HL-60/S4 treated with phorbol 12-myristate 13-acetate at 8.2 ng/mL for 4 days and 3 days (cell line): ENCODE measurements around the gene MAP10.

Experiments used
- in situ Hi-C: fragments of 300-500 bp; cut with MboI; formaldehyde crosslinking; loops from 2 replicates; pipeline ENCODE4 v1.15.0; 2022; ENCODE audit warnings: low sequenced_read_pairs

MAP10 gene

DNA sequence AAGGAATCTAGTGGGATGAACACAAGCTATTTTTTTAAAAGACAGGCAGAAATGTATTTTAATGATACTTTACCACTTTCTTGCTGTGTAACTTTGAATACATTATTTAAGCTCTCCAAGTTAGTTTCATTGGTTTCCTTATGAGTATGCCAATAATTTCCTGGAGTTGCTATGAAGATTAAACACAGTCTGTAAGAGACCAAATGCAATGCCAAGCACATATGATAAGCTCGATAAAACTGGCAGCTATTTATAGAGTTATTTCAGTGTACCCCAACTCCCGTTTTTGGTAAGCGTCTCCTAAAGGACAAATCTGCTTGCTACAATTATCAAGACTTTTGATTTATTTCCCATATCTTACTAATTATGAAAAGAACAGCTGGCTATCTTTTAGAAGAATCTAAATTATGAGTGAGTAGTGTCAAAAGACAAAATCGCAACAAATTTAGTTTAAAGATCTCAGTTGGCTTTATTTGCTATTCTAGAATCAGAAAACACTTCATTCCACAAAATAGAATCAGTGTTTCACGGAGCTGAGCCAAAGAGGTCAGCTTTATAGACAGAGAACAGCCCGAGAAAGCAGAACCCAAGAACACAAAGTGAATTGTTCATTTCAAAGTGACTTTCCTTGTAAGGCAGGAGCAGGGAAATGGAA is 7.2 kb upstream of the MAP10 start:
- in situ Hi-C loops, result no loop called here

DNA sequence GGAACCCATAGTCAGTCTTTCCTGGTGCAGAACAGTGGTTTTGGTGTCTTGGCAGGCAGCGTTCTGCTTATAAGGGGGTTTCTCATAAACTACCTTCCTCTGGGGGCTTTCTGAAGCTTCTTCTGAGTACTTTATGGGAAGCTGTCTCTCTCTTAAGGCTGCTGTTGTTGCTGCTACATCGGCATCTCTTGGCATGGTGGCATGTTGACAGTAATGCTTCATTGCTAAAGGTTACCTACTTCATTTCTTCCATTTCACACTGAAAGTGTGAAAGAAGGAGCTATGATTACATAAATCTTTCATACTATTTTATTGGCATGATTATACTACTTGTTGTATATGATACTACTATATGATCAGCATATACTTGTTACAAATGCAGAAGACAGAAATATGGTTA is 6.3 kb upstream of the MAP10 start:
- in situ Hi-C loops, result no loop called here

DNA sequence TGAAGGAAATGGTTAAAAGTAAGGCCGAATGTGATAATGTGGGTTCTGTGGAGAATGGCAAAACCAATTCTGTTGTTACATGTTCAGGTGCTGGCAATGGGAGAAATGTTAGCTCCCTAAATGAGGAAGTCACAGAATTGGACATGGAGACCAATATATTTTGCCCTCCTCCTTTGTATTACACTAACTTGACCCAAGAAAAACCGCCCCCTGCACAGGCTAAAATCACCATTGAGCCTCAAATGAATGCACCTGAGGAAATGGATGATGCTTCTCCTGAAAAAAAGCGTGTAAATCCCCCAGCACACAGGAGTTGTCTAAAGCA is 932 bp downstream of the MAP10 start:
- in situ Hi-C loops, result no loop called here

DNA sequence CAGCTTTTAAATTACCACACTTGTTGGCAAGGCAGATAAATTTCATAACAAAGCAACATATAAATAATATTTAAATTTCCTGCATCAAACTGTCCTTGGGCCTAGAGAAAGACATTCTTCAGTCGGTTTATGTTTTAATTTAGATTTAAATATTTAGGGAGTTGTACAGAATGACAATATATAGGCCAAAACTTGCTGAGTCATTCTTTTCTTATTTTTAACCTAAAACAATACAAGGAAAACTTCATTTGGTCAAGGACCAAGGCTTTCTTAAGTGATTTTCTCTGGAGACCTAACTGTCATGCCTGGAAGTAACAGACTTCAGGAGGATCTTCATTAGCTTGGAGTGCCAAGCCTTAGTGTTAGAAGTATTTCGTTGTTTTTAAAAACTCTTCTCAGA is 5.6 kb downstream of the MAP10 start:
- in situ Hi-C loops, result no loop called here

DNA sequence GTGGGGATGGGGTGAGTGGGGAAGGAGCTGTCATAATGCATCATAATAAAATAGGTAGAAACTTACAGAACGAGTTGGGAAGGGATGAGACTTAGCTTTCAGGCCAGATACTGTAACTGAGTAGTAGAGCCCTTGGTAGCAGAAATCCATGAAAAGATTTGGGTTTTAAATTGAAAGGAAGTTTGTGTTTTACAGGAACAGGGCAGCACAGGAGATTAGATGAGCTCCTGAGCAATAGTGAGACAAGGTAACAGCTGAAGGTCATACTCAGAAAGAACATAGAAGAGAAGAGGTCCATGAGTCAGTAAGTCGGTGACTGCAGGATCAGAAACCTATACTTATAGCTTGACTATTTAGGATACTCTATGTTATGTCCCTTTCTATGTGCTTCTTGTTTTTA is 7.3 kb downstream of the MAP10 start:
- in situ Hi-C loops, result no loop called here

DNA sequence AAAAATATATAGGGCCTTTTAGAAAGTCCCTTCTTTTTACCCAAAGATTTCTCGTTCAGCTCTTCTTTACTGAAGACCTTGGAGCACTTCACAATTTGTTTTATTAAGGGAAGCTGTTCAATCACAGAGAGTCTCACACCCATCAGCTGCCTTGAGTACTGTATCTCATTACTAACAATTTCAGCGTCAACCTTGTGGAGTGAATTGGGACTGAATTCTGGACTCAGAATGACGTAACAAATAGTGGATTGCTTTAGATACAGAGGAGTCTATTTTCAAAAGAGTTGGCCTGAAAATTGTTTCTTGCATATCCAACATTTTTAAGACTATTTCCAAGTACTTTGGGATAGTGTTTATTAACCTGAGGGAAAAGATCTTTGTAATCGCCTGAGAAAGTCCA is 7.9 kb downstream of the MAP10 start:
- in situ Hi-C loops, result no loop called here

DNA sequence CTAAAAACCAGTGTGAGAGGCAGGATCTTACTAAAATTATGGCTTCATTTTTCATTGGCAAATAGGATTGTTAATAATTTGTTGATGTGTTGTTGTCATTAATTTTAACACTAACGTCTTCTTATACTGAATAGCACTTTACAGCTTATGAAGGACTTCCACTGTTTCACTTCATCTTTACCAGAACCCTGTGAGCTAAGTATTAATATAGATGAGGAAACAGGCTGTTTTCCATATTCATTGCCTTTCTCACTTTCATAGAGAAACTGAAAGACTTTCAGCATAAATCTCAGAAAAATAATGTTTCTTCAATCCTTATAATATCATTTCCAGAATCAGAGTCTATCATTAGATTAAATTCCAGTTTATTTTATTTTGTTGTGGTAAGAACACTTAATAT is 8.5 kb downstream of the MAP10 start:
- in situ Hi-C loops, result no loop called here

DNA sequence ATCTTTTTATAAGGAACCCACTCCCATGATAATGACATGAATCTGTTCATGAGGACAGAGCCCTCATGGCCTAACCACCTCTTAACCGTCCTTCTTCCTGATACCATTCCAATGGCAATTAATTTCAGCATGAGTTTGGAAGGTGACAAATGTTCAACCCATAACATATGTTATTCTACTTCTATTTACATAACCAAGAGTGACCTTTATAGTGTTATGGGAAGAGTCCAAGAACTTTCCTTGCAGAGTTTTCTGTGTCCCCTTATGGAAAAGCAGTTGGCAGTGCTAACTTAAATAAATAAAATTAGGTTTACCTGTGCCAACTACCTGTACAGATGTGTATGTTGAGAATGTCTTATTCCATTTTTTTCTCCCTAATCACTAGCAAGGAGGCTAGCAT is 11.1 kb downstream of the MAP10 start:
- in situ Hi-C loops, result no loop called here

DNA sequence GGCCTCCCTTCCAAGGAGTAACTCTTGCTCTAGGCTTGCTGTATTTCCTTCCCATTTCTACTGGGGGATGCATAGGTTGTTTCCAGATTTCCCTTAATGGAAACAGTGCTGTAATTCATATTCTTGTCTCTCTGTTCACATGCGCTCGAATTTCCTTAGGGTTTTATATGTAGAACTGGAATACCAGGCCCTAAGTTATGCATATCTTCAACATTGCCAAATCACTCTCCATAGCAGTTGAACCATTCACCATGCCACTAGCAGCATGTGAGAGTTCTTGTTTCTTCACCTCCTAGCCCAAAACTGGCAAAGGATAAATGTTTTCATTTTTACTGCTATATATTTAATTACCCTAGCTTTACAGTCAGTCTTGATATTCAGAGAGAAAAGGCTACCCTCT is 12.8 kb downstream of the MAP10 start:
- in situ Hi-C loops, result no loop called here

DNA sequence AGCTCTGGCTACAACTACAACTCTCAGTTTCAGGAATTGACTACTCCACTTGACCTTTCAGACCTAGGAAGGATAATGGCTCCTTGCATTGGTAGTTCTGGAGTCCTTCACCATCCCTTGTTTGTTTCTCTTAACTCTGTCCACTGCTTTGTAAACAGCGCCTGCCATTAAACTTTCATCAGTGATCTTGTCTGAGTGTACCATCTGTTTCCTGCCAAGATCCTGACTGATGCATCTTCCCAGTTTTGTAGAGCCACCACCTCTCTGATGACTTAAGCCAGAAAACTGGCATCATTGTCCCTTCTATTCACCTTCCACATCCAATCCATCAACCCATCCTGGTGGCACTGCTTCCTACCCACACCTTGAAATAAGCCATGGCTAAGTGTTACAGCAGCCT is 15.2 kb downstream of the MAP10 start:
- in situ Hi-C loops, result no loop called here

DNA sequence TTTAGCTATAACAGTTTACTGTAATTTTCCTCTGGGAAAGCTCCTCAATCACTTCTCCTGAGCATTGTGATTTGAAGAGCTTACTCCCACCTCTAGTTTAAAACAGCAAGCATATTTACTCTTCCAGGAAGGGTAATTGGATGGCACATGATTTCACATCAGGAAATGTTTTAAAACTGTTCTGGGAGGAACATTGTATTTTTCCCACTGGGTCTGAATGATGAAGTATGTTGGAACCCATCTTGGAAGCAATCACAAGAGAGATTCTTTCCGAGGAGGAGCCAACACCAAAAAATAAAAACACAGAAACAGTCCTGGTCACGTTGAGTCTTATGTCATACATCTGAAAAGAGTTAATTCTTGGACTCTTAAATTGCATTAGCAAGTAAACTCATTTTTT is 17.3 kb downstream of the MAP10 start:
- in situ Hi-C loops, result no loop called here

DNA sequence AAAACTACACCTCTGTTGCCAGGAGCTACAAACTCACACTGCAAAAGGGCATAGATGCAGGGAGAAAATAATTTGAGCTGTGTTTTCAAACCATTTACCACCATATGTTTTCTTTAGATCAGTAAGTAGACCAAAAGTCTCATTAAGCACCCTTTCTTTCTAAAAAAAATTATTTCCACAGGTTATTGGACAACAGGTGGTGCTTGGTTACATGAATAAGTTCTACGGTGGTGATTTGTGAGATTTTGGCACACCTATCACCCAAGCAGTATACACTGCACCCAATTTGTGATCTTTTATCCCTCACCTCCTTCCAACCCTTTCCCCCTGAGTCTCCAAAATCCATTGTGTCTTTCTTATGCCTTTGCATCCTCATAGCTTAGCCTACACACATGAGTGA is 21.1 kb downstream of the MAP10 start:
- in situ Hi-C loops, result no loop called here

DNA sequence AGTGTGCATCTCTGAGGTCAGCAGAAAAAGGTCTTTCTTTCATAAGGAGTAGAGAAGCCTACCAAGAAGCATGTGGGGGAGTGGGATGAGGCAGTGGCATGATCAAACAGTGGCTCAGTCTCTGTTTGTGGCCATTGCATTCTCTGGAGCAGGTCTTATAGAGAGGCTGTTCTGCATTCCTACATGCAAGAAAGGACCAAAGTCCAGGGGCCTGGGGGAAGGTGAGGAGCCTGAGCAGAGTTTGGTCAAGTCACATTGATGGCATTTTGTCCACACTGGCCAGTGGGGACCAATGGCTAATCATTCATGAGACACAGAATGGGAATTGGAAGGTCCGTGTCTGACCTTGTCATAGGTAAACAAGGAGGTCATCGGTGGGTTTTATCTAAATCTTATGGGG is 25.4 kb downstream of the MAP10 start:
- in situ Hi-C loops, result no loop called here

DNA sequence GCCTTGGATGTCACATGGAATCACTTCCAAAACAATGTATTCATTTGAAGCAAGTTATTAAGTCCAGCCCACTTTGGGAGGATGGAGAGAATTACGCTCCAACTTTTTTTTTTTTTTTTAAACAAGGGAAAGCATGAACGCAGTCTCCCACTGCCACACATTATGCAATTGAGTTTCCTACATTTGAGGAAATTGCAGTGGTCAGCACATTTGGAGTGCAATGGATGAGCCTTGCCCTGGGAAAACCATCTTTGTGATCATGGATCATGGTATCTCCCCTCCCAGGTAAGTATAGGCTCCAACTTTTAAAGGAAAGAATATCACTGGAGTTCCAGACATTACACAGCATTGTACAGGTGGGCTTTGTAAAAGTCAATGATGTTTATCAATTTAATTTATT is 26.7 kb downstream of the MAP10 start:
- in situ Hi-C loops, result no loop called here

DNA sequence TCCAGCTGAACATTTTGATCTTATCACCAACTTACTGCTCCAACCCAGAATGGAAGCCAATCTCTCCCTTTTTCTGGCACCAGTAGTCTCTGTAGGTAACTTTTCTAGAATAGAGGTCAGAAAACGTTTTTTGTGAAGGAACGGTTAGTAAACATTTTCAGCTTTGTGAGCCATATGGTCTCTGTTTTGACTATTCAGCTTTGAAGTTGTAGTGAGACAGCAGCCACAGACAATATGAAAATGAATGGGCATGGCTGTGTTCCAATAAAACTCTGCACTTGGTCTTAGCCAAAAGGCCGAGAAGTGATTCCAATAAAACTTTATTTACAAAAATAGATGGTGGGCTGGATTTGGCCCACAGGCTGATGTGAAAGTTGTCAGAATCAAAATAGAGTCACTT is 28.9 kb downstream of the MAP10 start:
- in situ Hi-C loops, result no loop called here

DNA sequence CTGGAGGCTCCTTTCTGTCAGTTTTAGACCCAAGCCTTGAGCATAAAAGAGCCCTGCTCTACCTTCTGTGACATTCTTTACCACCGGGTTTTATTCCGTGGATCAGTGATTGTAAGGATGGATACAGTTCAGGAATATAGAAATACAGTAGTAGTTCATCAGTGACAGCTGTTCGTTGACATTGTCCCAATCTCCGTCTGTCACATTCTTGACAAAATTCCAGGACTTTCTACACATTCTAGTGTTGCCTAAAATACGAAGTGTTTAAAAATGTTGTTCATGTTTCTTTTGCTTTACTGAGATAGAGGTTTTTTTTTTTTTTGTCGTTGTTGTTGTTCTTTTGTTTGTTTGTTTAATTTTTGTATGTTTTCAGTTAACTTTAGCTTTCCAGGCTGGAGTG is 29.9 kb downstream of the MAP10 start:
- in situ Hi-C loops, result no loop called here

DNA sequence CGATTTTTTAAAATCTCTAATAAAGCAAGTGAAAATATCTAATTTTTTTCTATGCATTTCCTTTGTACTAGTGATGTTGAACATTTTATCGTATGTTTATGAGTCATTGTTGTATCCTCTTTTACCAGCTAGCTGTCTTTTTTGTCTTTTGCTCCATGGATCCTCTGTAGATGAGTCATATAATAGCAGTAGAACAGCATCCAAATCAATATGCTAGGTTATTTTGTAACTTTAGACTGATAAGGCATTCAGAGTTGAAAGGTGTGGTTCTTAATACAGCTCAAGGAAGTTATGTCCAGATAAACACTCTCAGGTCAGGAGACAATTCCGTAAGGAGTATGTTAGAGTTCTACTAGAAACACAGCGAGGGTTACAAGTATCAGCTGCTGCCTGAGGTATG is 31.9 kb downstream of the MAP10 start:
- in situ Hi-C loops, result no loop called here

DNA sequence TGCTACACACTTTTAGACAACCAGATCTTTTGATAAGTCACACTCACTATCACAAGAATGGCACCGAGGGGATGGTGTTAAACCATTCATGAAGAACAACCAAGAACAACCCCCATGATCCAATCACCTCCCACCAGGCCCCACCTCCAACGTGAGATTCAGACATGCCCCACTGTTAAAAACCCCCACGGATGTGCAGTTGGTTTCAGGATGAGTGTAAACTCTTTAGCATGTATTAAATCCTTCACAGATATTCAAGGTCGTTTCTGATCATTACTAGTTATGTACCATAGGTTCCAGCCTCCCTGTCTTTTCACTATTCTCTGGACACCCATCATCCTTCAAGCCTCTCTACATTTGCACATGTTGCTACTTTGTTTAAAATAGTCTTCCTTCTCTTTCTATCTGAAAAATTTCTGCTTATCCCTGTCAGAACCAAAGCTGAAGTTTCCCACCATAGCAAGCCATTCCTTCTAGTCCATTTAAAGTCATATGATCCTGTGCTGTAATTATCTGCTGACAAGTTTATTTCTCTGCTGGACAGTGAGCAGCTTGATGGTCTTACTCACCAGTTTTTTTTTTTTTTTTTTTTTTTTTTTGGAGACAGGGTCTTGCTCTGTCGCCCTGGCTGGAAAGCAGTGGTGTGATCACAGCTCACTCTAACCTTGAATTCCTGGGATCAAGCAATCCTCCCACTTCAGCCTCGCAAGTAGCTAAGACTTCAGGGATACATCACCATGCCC is 36.8 kb downstream of the MAP10 start:
- in situ Hi-C loops, result no loop called here

DNA sequence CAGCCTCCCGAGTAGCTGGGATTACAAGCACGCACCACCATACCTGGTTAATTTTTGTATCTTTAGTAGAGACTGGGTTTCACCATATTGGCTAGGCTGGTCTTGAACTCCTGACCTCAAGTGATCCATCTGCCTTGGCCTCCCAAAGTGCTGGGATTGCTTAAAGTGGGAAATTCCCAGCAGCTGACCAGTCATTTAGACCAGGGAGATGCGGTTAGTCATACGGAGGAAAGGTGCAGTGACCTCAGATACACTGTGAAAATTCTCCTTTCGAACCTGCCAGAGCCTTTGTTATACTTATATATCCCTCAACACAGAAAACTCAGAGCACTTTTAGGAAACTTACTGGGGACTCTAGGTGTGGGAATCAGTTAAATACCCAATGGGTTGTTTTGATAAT is 39.6 kb downstream of the MAP10 start:
- in situ Hi-C loops, result no loop called here

DNA sequence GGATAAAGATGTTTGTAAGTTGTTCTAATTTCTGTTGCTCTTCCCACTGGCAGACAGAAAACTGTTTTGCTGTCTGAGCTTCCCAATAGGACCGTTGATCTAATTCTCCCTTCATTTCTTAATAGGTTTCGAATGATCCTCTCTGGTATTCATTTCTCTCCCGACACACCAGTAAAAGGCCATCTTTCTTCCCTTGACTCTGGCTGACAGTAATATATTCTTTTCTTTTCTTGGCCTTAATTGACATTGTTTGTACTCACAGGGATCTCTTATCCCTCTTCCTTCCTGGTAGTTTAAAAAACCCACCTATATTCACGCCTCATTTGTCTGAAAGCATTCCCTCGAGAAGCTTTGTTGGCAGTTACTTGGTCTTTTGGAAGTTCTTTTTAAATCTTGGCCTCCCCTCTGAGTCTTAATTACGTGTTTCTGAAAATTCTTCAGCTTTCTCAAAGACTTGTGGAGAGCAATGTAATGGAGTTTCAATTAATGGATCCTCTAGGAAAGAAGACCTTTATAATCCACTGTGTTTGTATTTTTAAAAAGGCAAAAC is 40.3 kb downstream of the MAP10 start:
- in situ Hi-C loops, result no loop called here

DNA sequence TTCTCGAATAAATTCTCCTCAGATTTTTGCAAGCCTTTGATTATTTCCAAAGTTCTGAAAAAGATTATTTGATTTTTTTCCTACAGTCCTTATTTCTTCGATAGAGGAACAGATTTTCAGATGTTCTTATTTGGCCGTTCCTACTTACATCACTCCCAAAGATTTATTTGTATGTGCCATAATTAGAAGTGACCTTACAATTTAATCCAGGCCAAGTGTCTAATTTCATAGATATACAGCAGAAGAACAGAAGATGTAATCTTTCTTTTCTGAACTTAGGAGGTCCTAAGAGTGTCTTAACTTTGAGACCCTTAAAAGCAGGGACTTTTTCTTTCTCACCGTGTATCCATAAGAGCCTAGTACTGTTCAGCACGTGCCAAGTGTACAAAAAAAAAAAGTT is 46.3 kb downstream of the MAP10 start:
- in situ Hi-C loops, result no loop called here

DNA sequence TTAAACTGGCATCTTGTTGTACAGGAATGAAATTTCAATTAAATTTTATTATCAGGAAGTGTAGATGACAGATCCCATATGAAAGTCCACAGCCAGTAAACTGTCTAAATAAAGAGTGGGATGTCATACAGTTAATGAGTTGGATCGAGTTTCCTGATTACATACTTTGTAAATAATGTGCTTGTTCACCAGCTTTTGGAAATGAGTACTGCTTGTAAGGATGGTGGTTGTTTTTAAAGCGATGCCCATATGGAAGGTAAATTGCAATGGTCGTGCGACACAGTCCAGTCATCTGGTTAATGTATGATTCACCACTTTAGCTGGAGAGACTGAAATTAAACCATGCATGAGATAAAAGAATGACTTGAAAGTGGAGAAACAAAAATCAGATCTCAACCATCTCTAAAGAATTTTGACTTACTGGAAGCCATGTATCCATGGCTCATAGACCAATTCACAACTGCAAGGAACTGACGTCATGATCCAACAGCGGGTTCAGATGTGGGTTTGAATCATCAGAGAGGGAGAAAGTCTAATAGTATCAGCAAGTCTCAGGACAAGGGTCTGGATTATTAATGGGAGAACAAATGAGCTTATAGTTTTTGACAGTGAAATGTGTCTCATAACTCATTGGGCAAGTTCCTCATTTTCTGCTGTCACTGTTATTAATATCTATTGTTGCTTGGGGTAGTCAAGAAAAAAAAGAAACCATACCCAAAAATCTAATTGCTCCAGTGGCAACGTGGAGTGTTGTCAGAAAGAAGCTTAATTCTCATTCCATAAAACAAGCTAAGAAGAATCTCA is 49.0 kb downstream of the MAP10 start:
- in situ Hi-C loops, result no loop called here
